GM12878 (cell line): ENCODE measurements around the gene MYO7B. TPM values are rescaled to one million over a fixed set of nuclear protein-coding genes. Genes with fewer than 3 reads are reported as not detected.

Experiments
- ATAC-seq: fragments of 200-7000 bp; cut with Tn5 transposase; 3 replicates; pipeline ENCODE4 v1.9.1; 2020; ENCODE audit warnings: mild to moderate bottlenecking, moderate library complexity
- BruUV-seq: library from RNA; stranded (reverse); fragments of 400-500 nt; replicated peaks from 2 replicates; lab custom pipeline; 2021; lab: Mats Ljungman, UMichigan
- CTCF ChIA-PET: fragments of 300-600 bp; sonication (Branson Sonifier 250); formaldehyde crosslinking; extraction: SDS; loops from one replicate; lab custom pipeline; 2021; ENCODE audit warnings: inconsistent platforms; lab: Yijun Ruan, JAX
- POLR2A ChIA-PET: fragments of 350-600 bp; formaldehyde crosslinking; extraction: SDS; loops from one replicate; lab custom pipeline; 2021; ENCODE audit warnings: inconsistent platforms; lab: Charles Lee
- RAD21 ChIA-PET: fragments of 300-600 bp; sonication (Branson Sonifier 250); formaldehyde crosslinking; loops from one replicate; lab custom pipeline; 2023; ENCODE audit warnings: antibody characterized with exemption; ENCODE audit not compliant: unreplicated experiment; lab: Charles Lee
- SMC1A ChIA-PET: fragments of 300-600 bp; sonication (Branson Sonifier 250); formaldehyde crosslinking; loops from one replicate; lab custom pipeline; 2023; ENCODE audit not compliant: unreplicated experiment, uncharacterized antibody; lab: Charles Lee
- DNase-seq: peaks from one replicate; pipeline ENCODE4 v3.0.0-alpha.2; 2011; ENCODE audit warnings: low read depth, low spot score
- FAIRE-seq: peaks from 3 replicates; lab custom pipeline; 2011; peaks lifted over from hg19 to GRCh38; lab: Jason Lieb, UNC
- H2AFZ ChIP-seq: 2 replicates; pipeline ENCODE4 v1.6.0; 2011; ENCODE audit warnings: low read depth, low read length, control low read depth; ENCODE audit not compliant: control insufficient read depth
- H3K27ac ChIP-seq: 2 replicates; pipeline ENCODE4 v1.5.1; 2011; ENCODE audit warnings: control low read depth; ENCODE audit not compliant: control insufficient read depth, insufficient read depth
- H3K27me3 ChIP-seq, 2 experiments: replicated peaks in 1 of 2; 2 replicates each; pipeline versions ENCODE4 v1.6.0 to v1.6.1; 2011; ENCODE audit warnings: low read length in 1 of 2; ENCODE audit not compliant: control insufficient read depth in 2 of 2, insufficient read depth in 2 of 2
- H3K36me3 ChIP-seq, 2 experiments: 2 replicates each; pipeline ENCODE4 v1.5.1; 2011; ENCODE audit warnings: low read length in 1 of 2; ENCODE audit not compliant: control insufficient read depth in 2 of 2, insufficient read depth in 2 of 2
- H3K4me1 ChIP-seq: 2 replicates; pipeline ENCODE4 v1.6.1; 2011; ENCODE audit warnings: mild to moderate bottlenecking, low read length, moderate library complexity, mixed read lengths; ENCODE audit not compliant: control insufficient read depth, insufficient read depth
- H3K4me2 ChIP-seq: 2 replicates; pipeline ENCODE4 v1.6.0; 2011; ENCODE audit warnings: control low read depth; ENCODE audit not compliant: control insufficient read depth, insufficient read depth
- H3K4me3 ChIP-seq: fragments of 200-600 bp; sonication (generic); 2 replicates; pipeline ENCODE4 v1.5.1; 2016
- H3K79me2 ChIP-seq: 2 replicates; pipeline ENCODE4 v1.6.0; 2011; ENCODE audit warnings: low read length; ENCODE audit not compliant: control insufficient read depth, insufficient read depth
- H3K9ac ChIP-seq: 2 replicates; pipeline ENCODE4 v1.8.0; 2011; ENCODE audit warnings: low read length, control low read depth, mixed read lengths; ENCODE audit not compliant: control insufficient read depth, insufficient read depth
- H3K9me3 ChIP-seq: replicated peaks from 3 replicates; pipeline ENCODE4 v1.5.1; 2011; ENCODE audit warnings: mild to moderate bottlenecking, low read length; ENCODE audit not compliant: control insufficient read depth, insufficient read depth
- H4K20me1 ChIP-seq: 2 replicates; pipeline ENCODE4 v1.6.0; 2011; ENCODE audit not compliant: control insufficient read depth, insufficient read depth
- DPF2 ChIP-seq: fragments of 450-650 bp; IDR thresholded peaks from 2 replicates; pipeline ENCODE4 v1.6.1; 2017; ENCODE audit warnings: mild to moderate bottlenecking
- E2F4 ChIP-seq: IDR thresholded peaks from 2 replicates; pipeline ENCODE4 v1.6.1; 2012; ENCODE audit warnings: low read depth, low read length, improper control_type of control experiment
- E2F8 ChIP-seq: fragments of 450-650 bp; IDR thresholded peaks from 2 replicates; pipeline ENCODE4 v1.6.1; 2018; ENCODE audit warnings: mild to moderate bottlenecking, low read depth, moderate library complexity; ENCODE audit not compliant: partially characterized antibody
- IRF3 ChIP-seq: fragments of 450-650 bp; IDR thresholded peaks from 2 replicates; pipeline ENCODE4 v1.6.1; 2014; ENCODE audit warnings: mild to moderate bottlenecking
- MTA2 ChIP-seq: fragments of 450-650 bp; IDR thresholded peaks from 2 replicates; pipeline ENCODE4 v1.6.1; 2016; ENCODE audit warnings: low read depth, mild to moderate bottlenecking, moderate library complexity
- NFYA ChIP-seq: IDR thresholded peaks from 2 replicates; pipeline ENCODE4 v1.6.1; 2011; ENCODE audit warnings: low read depth, mild to moderate bottlenecking, low read length, improper control_type of control experiment, borderline replicate concordance
- NKRF ChIP-seq: fragments of 450-650 bp; conservative IDR thresholded peaks from 2 replicates; pipeline ENCODE4 v1.6.1; 2017; ENCODE audit warnings: mild to moderate bottlenecking, moderate library complexity
- RELB ChIP-seq: fragments of 450-650 bp; IDR thresholded peaks from 2 replicates; pipeline ENCODE4 v1.6.1; 2017; ENCODE audit warnings: low read depth, mild to moderate bottlenecking, moderate library complexity
- SRF ChIP-seq, 2 experiments: IDR thresholded peaks; 2 replicates each; pipeline ENCODE4 v1.6.1; 2011; ENCODE audit warnings: low read depth in 2 of 2, low read length in 2 of 2, mild to moderate bottlenecking in 1 of 2, moderate library complexity in 1 of 2
- STAT1 ChIP-seq: fragments of 450-650 bp; conservative IDR thresholded peaks from 2 replicates; pipeline ENCODE4 v1.6.1; 2014; ENCODE audit warnings: antibody characterized with exemption, mild to moderate bottlenecking
- SUZ12 ChIP-seq: fragments of 200-600 bp; sonication (generic); IDR thresholded peaks from one replicate; pipeline ENCODE4 v1.6.1; 2018; ENCODE audit warnings: antibody characterized with exemption, mild to moderate bottlenecking; ENCODE audit not compliant: unreplicated experiment
- TCF12 ChIP-seq: IDR thresholded peaks from 2 replicates; pipeline ENCODE4 v1.6.1; 2011; ENCODE audit warnings: low read depth, mild to moderate bottlenecking, low read length
- WGBS: methylation state at CpG from one replicate; pipeline ENCODE4 v1.1.6; 2016; ENCODE audit warnings: low lambda C conversion rate; ENCODE audit not compliant: insufficient replicate concordance, insufficient coverage; ENCODE audit errors: missing lambda C conversion rate; 5-methylcytosine and 5-hydroxymethylcytosine counted together
- in situ Hi-C: fragments of 300-500 bp; cut with MboI; formaldehyde crosslinking; loops from 9 replicates; pipeline ENCODE4 v1.14.3; 2018; ENCODE audit warnings: mixed read lengths
- intact Hi-C: fragments of 100-400 bp; cut with micrococcal nuclease; formaldehyde crosslinking; loops from one replicate; pipeline ENCODE4 v1.14.2; 2022; ENCODE audit not compliant: unreplicated experiment
- polyA plus RNA-seq, 11 experiments: library from polyadenylated mRNA; depleted of rRNA in 4 of 11; unstranded in 6 of 11; stranded (reverse) in 5 of 11; fragments of >200 nt; fragmentation: Nextera tagmentation in 4 of 11; fragmentation: Illumina TruSeq in 1 of 11; extraction: Ambion mirVana in 4 of 11; extraction: Trizol in 1 of 11; gene quantifications; 1 replicate in 1 of 11; 2 replicates in 10 of 11; pipeline versions ENCODE4 v1.2.1 to v1.2.3, GENCODE V29; 2011 to 2016; ENCODE audit warnings: inconsistent platforms in 2 of 11, missing spikeins in 2 of 11, low read depth in 1 of 11
- total RNA-seq, 4 experiments: library from RNA; depleted of rRNA in 3 of 4; stranded (reverse); fragments of >200 nt in 3 of 4; fragmentation: Illumina TruSeq in 1 of 4; extraction: Trizol in 1 of 4; gene quantifications; 2 replicates each; pipeline versions ENCODE4 v1.2.1 to v1.2.3, GENCODE V29; 2013 to 2021

The MYO7B gene
- total and polyA plus RNA-seq, 10 of the 15 experiments (the other 5 are each of a cell fraction or from before 2014, with no cell fraction given): 0.08 to 4.8 (median 1.2) TPM

GRCh38 chr2:127632592-127633489 lies 97.4 kb downstream of the MYO7B start:
- peak; percentile 62 for ATAC-seq
- SMC1A ChIA-PET: no interaction called here
- TF ChIP-seq IRF3: no peak
- TF ChIP-seq E2F4: no peak
- peak; percentile 82 for TF ChIP-seq TCF12
- 0 out of 2 replicates have a peak, but pooled peaks have one; percentile 13 for TF ChIP-seq MTA2
- TF ChIP-seq NKRF: no peak
- TF ChIP-seq DPF2: peak; percentile 59
- no peak for TF ChIP-seq SUZ12
- no peak for TF ChIP-seq E2F8
- TF ChIP-seq SRF (IDR thresholded peaks at IDR 0.05; ENCODE audit: low read depth in 2 of 2, low read length in 2 of 2): no peak
- TF ChIP-seq STAT1: no peak
- TF ChIP-seq RELB: no peak
- TF ChIP-seq NFYA: no peak

More at GRCh38 chr2:127632592-127633489, 97.4 kb downstream of the MYO7B start:
- no peak overlapping the region for H3K27ac ChIP-seq
- no peak overlapping the region for H3K4me3 ChIP-seq
- FAIRE-seq (no peak), DNase-seq (no peak)
- in situ Hi-C loops (no loop called here), intact Hi-C loops (no loop called here)
- 35% methylated on average over 25 of the region's 25 CpGs for WGBS
- H3K4me2 ChIP-seq: peak overlapping the region; percentile 42; the same call in 1 of the 2 replicates
- H3K27me3 ChIP-seq: no peaks in the 10 kb centered on the region
- no peaks in the 10 kb centered on the region for H3K9me3 ChIP-seq
- peaks cover 17% of the 10 kb centered on the region for H3K4me1 ChIP-seq
- no peak overlapping the region; the same call in 1 of the 2 replicates for H2AFZ ChIP-seq
- no TSS peak for BruUV-seq
- H3K9ac ChIP-seq: no peak overlapping the region
- H4K20me1 ChIP-seq: no peaks in the 10 kb centered on the region
- H3K79me2 ChIP-seq: no peaks in the 10 kb centered on the region
- no peaks in the 10 kb centered on the region for H3K36me3 ChIP-seq
- ChIA-PET CTCF (interaction anchor here (1.3 to 1.4 kb wide), 2 partner anchors 41 to 106 kb away, joined by 3 to 6 read pairs; partner anchors contain the start of gene IWS1), RAD21 (no interaction called here), POLR2A (interaction anchor here (0.6 kb wide), 1 partner anchor 176 kb away, joined by 5 read pairs; no protein-coding TSS in a partner anchor)
